Fibroblast of villous mesenchyme (primary cell): ENCODE results near the gene PDIA5. TPM values are rescaled to one million over a fixed set of nuclear protein-coding genes. Genes with fewer than 3 reads are reported as not detected.

Experiments used
- DNase-seq: peaks from one replicate; pipeline ENCODE4 v3.0.0-alpha.2; 2010; ENCODE audit warnings: low read depth
- H3K4me3 ChIP-seq: 2 replicates; pipeline ENCODE4 v1.5.1; 2011; ENCODE audit warnings: low read depth, mild to moderate bottlenecking, low read length
- total RNA-seq: library from RNA; depleted of rRNA; stranded (reverse); fragments of >200 nt; gene quantifications from 2 replicates; pipeline ENCODE4 v1.2.3, GENCODE V29; 2012
- TF ChIP-seq, protein P1 (sequence below): IDR thresholded peaks from 2 replicates; pipeline ENCODE4 v1.5.1; 2012; ENCODE audit warnings: low read depth, mild to moderate bottlenecking, low read length; ENCODE audit not compliant: insufficient read depth

Gene PDIA5
- total RNA-seq, 1 donor, result 43.6 TPM

DNA sequence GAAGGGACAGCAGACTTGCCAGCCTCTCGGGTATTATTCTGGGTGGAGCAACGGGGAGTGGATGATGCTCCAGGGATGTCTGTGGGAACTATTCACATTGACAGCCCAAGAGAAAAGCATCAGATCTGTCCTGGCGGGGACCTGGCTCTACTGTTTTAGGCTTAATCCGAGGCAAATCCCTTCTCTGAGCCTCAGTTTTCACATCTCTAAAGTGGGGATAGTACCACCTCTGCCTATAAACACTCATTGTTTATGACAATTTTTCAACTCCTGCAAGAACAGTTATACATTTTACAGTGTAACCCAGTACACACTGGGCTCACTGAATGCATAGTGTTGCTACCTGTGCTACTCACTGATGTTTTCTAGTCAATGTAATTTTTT is 9.3 kb downstream of the PDIA5 start:
- TF ChIP-seq, protein P1, sequence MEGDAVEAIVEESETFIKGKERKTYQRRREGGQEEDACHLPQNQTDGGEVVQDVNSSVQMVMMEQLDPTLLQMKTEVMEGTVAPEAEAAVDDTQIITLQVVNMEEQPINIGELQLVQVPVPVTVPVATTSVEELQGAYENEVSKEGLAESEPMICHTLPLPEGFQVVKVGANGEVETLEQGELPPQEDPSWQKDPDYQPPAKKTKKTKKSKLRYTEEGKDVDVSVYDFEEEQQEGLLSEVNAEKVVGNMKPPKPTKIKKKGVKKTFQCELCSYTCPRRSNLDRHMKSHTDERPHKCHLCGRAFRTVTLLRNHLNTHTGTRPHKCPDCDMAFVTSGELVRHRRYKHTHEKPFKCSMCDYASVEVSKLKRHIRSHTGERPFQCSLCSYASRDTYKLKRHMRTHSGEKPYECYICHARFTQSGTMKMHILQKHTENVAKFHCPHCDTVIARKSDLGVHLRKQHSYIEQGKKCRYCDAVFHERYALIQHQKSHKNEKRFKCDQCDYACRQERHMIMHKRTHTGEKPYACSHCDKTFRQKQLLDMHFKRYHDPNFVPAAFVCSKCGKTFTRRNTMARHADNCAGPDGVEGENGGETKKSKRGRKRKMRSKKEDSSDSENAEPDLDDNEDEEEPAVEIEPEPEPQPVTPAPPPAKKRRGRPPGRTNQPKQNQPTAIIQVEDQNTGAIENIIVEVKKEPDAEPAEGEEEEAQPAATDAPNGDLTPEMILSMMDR, result no peak
- H3K4me3 ChIP-seq, result no peak overlapping the region
- no peak for DNase-seq

GRCh38 chr3:123076496-123077418 is 9.9 kb downstream of the PDIA5 start:
- TF ChIP-seq, protein P1, result no peak
- DNase-seq, result peak; percentile 22
- no peak overlapping the region for H3K4me3 ChIP-seq

- DNase-seq, result peak; percentile 32
- TF ChIP-seq, protein P1, result no peak
- H3K4me3 ChIP-seq, result no peak overlapping the region
Observed at GRCh38 chr3:123078101-123078500, 11.3 kb downstream of the PDIA5 start.

- TF ChIP-seq, protein P1, result no peak
- peak; percentile 84 for DNase-seq
- no peak overlapping the region for H3K4me3 ChIP-seq
Observed at GRCh38 chr3:123080864-123081562, 14.2 kb downstream of the PDIA5 start.

- no peak overlapping the region for H3K4me3 ChIP-seq
- DNase-seq, result peak; percentile 67
- TF ChIP-seq, protein P1, result no peak
Observed at GRCh38 chr3:123081718-123082369, 15.0 kb downstream of the PDIA5 start.

- no peak overlapping the region for H3K4me3 ChIP-seq
- DNase-seq, result no peak
- TF ChIP-seq, protein P1, result no peak
Observed at GRCh38 chr3:123082370-123083065, 15.7 kb downstream of the PDIA5 start.
